Endothelial cell of umbilical vein (primary cell): ENCODE data around the gene TSR3. TPM values are rescaled to one million over a fixed set of nuclear protein-coding genes. Genes with fewer than 3 reads are reported as not detected.
A peak's percentile ranks its signal among the peaks of the same experiment; 100 is the strongest.

ENCODE experiments used
- BruUV-seq: library from RNA; stranded (reverse); fragments of 400-500 nt; replicated peaks from 2 replicates; lab custom pipeline; 2021; lab: Mats Ljungman, UMichigan
- CTCF ChIA-PET: fragments of 300-600, 350-600 bp; sonication (Branson Sonifier 250); formaldehyde crosslinking; loops from one replicate; lab custom pipeline; 2021; ENCODE audit warnings: antibody characterized with exemption, inconsistent platforms; lab: Charles Lee
- POLR2A ChIA-PET: fragments of 300-600, 350-600 bp; sonication (Branson Sonifier 250); formaldehyde crosslinking; loops from one replicate; lab custom pipeline; 2021; ENCODE audit warnings: antibody characterized with exemption, inconsistent platforms; lab: Charles Lee
- DNase-seq: peaks from one replicate; pipeline ENCODE4 v3.0.0-alpha.2; 2011; ENCODE audit warnings: low read depth, low spot score
- FAIRE-seq: peaks from 2 replicates; lab custom pipeline; 2011; peaks lifted over from hg19 to GRCh38; lab: Jason Lieb, UNC
- H2AFZ ChIP-seq: 2 replicates; pipeline ENCODE4 v1.6.0; 2012; ENCODE audit warnings: low read depth, low read length, control low read depth, inconsistent platforms
- H3K27ac ChIP-seq: 2 replicates; pipeline ENCODE4 v1.5.1; 2011; ENCODE audit warnings: low read depth, mild to moderate bottlenecking, control low read depth, low read length, moderate library complexity; ENCODE audit not compliant: insufficient read depth
- H3K27me3 ChIP-seq, 2 experiments: 2 replicates each; pipeline versions ENCODE4 v1.6.0 to v1.6.1; 2011; ENCODE audit warnings: low read length in 2 of 2, mixed read lengths in 1 of 2; ENCODE audit not compliant: control insufficient read depth in 2 of 2, insufficient read depth in 2 of 2
- H3K36me3 ChIP-seq, 2 experiments: 2 replicates in 1 of 2; 3 replicates in 1 of 2; pipeline ENCODE4 v1.5.1; 2011; ENCODE audit warnings: low read length in 2 of 2, mild to moderate bottlenecking in 1 of 2, moderate library complexity in 1 of 2; ENCODE audit not compliant: control insufficient read depth in 2 of 2, insufficient read depth in 2 of 2; ENCODE audit errors: extremely low read depth in 1 of 2
- H3K4me1 ChIP-seq: 3 replicates; pipeline ENCODE4 v1.5.1; 2011; ENCODE audit warnings: mild to moderate bottlenecking, low read length; ENCODE audit not compliant: control insufficient read depth, insufficient read depth; ENCODE audit errors: extremely low read depth
- H3K4me2 ChIP-seq: 2 replicates; pipeline ENCODE4 v1.6.1; 2011; ENCODE audit warnings: low read length, control low read depth, mixed read lengths; ENCODE audit not compliant: insufficient read depth
- H3K4me3 ChIP-seq, 3 experiments: fragments of 200-600 bp in 1 of 3; sonication (generic), shearing (Covaris generic) in 1 of 3; replicated peaks in 1 of 3; 2 replicates each; pipeline ENCODE4 v1.5.1; 2011 to 2016; ENCODE audit warnings: control low read depth in 3 of 3, low read length in 3 of 3, mild to moderate bottlenecking in 2 of 3, inconsistent platforms in 1 of 3, low read depth in 1 of 3, moderate library complexity in 1 of 3; ENCODE audit not compliant: insufficient read depth in 1 of 3
- H3K79me2 ChIP-seq: 2 replicates; pipeline ENCODE4 v1.6.0; 2012; ENCODE audit warnings: low read length, inconsistent platforms; ENCODE audit not compliant: control insufficient read depth, insufficient read depth
- H3K9ac ChIP-seq: replicated peaks from 2 replicates; pipeline ENCODE3; 2011; ENCODE audit warnings: low read length, control low read depth; ENCODE audit not compliant: insufficient read depth; ENCODE audit errors: extremely low read depth
- H3K9me1 ChIP-seq: replicated peaks from 3 replicates; pipeline ENCODE4 v1.6.0; 2011; ENCODE audit warnings: mild to moderate bottlenecking, low read length; ENCODE audit not compliant: control insufficient read depth, insufficient read depth; ENCODE audit errors: extremely low read depth
- H3K9me3 ChIP-seq: replicated peaks from 2 replicates; pipeline ENCODE4 v1.5.1; 2012; ENCODE audit warnings: low read length, inconsistent platforms; ENCODE audit not compliant: control insufficient read depth, insufficient read depth
- H4K20me1 ChIP-seq: replicated peaks from 2 replicates; pipeline ENCODE3; 2011; ENCODE audit warnings: mild to moderate bottlenecking, low read length; ENCODE audit not compliant: control insufficient read depth, insufficient read depth; ENCODE audit errors: extremely low read depth
- CTCF ChIP-seq, 2 donors: IDR thresholded peaks; 1 replicate in 1 of 2; 2 replicates in 1 of 2; pipeline ENCODE4 v1.5.1; 2011; ENCODE audit warnings: low read length in 2 of 2, mild to moderate bottlenecking in 2 of 2, moderate library complexity in 2 of 2, control low read depth in 1 of 2, inconsistent platforms in 1 of 2, low read depth in 1 of 2; ENCODE audit not compliant: insufficient read depth in 1 of 2; ENCODE audit errors: extremely low read depth in 1 of 2
- EZH2 ChIP-seq: IDR thresholded peaks from 2 replicates; pipeline ENCODE4 v1.6.1; 2012; ENCODE audit warnings: borderline replicate concordance, low read depth, mild to moderate bottlenecking, moderate library complexity, low read length, inconsistent platforms; ENCODE audit not compliant: severe bottlenecking
- JUN ChIP-seq: IDR thresholded peaks from 2 replicates; pipeline ENCODE4 v1.6.1; 2011; ENCODE audit warnings: borderline replicate concordance, low read depth; ENCODE audit not compliant: insufficient read length, insufficient read depth
- MAX ChIP-seq: IDR thresholded peaks from 2 replicates; pipeline ENCODE4 v1.6.1; 2011; ENCODE audit not compliant: insufficient read depth, insufficient read length
- POLR2A ChIP-seq: IDR thresholded peaks from 2 replicates; pipeline ENCODE4 v1.6.1; 2012; ENCODE audit warnings: low read depth, mild to moderate bottlenecking, control low read depth, low read length
- POLR2AphosphoS5 ChIP-seq: IDR thresholded peaks from 2 replicates; pipeline ENCODE4 v1.6.1; 2012; ENCODE audit warnings: low read depth, mild to moderate bottlenecking, control low read depth, low read length, moderate library complexity; ENCODE audit not compliant: insufficient read depth
- dilution Hi-C: fragments of 300-500 bp; cut with MboI; formaldehyde crosslinking; loops from one replicate; pipeline ENCODE4 v1.15.0; 2019; ENCODE audit warnings: low sequenced_read_pairs; ENCODE audit not compliant: extremely low pct_ligation_motif_present
- intact Hi-C: fragments of 100-400 bp; cut with micrococcal nuclease; formaldehyde crosslinking; loops from one replicate; pipeline ENCODE4 v1.10.0; 2022
- polyA plus RNA-seq, 4 experiments: library from polyadenylated mRNA; depleted of rRNA in 3 of 4; stranded (reverse) in 3 of 4; unstranded in 1 of 4; fragments of >200 nt; gene quantifications; 2 replicates each; pipeline versions ENCODE4 v1.2.1 to v1.2.3, GENCODE V29; 2011 to 2012; ENCODE audit warnings: missing spikeins in 1 of 4
- total RNA-seq: library from RNA; stranded (reverse); gene quantifications from 2 replicates; pipeline ENCODE4 v1.2.3, GENCODE V29; 2021

The TSR3 gene
- total and polyA plus RNA-seq, 2 donors (not counting 3 experiments of a cell fraction or from before 2014, with no cell fraction given), result 65.4 to 82.7 TPM

- ChIA-PET CTCF (no interaction called here), POLR2A (no interaction called here)
- BruUV-seq, result no TSS peak
- no peaks in the 10 kb centered on the region for H3K9me3 ChIP-seq
- no peak overlapping the region for H3K4me2 ChIP-seq
- no peaks in the 10 kb centered on the region for H3K79me2 ChIP-seq
- H3K27ac ChIP-seq, result no peak overlapping the region
- no peak overlapping the region for H2AFZ ChIP-seq
- TF ChIP-seq EZH2 (no peak), POLR2A (no peak), POLR2AphosphoS5 (no peak), MAX (no peak), JUN (no peak)
- intact Hi-C loops, result no loop called here
- H3K9ac ChIP-seq, result no peak overlapping the region
- no peaks in the 10 kb centered on the region for H3K4me1 ChIP-seq
- no peaks in the 10 kb centered on the region for H3K9me1 ChIP-seq
- H3K36me3 ChIP-seq, result no peaks in the 10 kb centered on the region
- dilution Hi-C loops, result no loop called here
- FAIRE-seq, result no peak
- H3K27me3 ChIP-seq, result peaks cover 13 to 16% of the 10 kb centered on the region in 2 experiments
- H4K20me1 ChIP-seq, result no peaks in the 10 kb centered on the region
- H3K4me3 ChIP-seq, result no peak overlapping the region
- DNase-seq, result no peak
These were observed 12.6 kb downstream of the TSR3 start for GRCh38 chr16:1338855-1339675.

- CTCF ChIA-PET, result interaction anchor here (0.6 to 1.3 kb wide), 3 partner anchors 25 to 67 kb away, joined by 3 to 4 read pairs (median 3); no protein-coding TSS in a partner anchor
- Histone ChIP-seq H3K4me3 (no peak overlapping the region), H3K9ac (no peak overlapping the region), H3K27me3 (peaks cover 14 to 23% of the 10 kb centered on the region in 2 experiments), H3K9me1 (no peaks in the 10 kb centered on the region), H3K4me1 (no peaks in the 10 kb centered on the region), H3K79me2 (no peaks in the 10 kb centered on the region), H4K20me1 (no peaks in the 10 kb centered on the region), H3K9me3 (no peaks in the 10 kb centered on the region), H3K36me3 (no peaks in the 10 kb centered on the region), H2AFZ (no peak overlapping the region), H3K27ac (no peak overlapping the region), H3K4me2 (no peak overlapping the region)
- intact Hi-C loops, result no loop called here
- POLR2A ChIA-PET, result no interaction called here
- BruUV-seq, result no TSS peak
- dilution Hi-C loops, result no loop called here
- FAIRE-seq (no peak), DNase-seq (no peak)
- TF ChIP-seq POLR2A (no peak), MAX (no peak), POLR2AphosphoS5 (no peak), CTCF (IDR thresholded peaks at IDR 0.05; ENCODE audit: extremely low read depth in 1 of 2, insufficient read depth in 1 of 2, low read depth in 1 of 2, low read length in 2 of 2) (peak; percentile 10 to 53), JUN (no peak)
These were observed 13.5 kb downstream of the TSR3 start for GRCh38 chr16:1338119-1338730.
